HEK293T (cell line): Measurements from ENCODE around the gene GORASP1.

Experiments used
- CTCF ChIA-PET: fragments of 350-600 bp; formaldehyde crosslinking; extraction: SDS; loops from one replicate; lab custom pipeline; 2021; ENCODE audit warnings: antibody characterized with exemption, inconsistent platforms; lab: Yijun Ruan, JAX
- POLR2A ChIA-PET: fragments of 350-600 bp; formaldehyde crosslinking; extraction: SDS; loops from one replicate; lab custom pipeline; 2020; ENCODE audit warnings: antibody characterized with exemption, inconsistent platforms; lab: Yijun Ruan, JAX
- DNase-seq: peaks from one replicate; pipeline ENCODE4 v3.0.0; 2012; ENCODE audit warnings: mixed read lengths; ENCODE audit errors: extremely low spot score
- ARNT ChIP-seq: fragments of 450-650 bp; IDR thresholded peaks from 2 replicates; pipeline ENCODE4 v1.6.1; 2017; ENCODE audit warnings: mild to moderate bottlenecking
- BHLHE40 ChIP-seq: fragments of 450-650 bp; IDR thresholded peaks from 2 replicates; pipeline ENCODE4 v1.6.1; 2016; ENCODE audit warnings: mild to moderate bottlenecking, moderate library complexity, borderline replicate concordance
- CTBP1 ChIP-seq: fragments of 450-650 bp; IDR thresholded peaks from 2 replicates; pipeline ENCODE4 v1.6.1; 2016; ENCODE audit warnings: borderline replicate concordance
- ELF4 ChIP-seq: fragments of 450-650 bp; IDR thresholded peaks from 2 replicates; pipeline ENCODE4 v1.6.1; 2017; ENCODE audit warnings: antibody characterized with exemption
- FOXA1 ChIP-seq: fragments of 450-650 bp; IDR thresholded peaks from 2 replicates; pipeline ENCODE4 v1.6.1; 2016; ENCODE audit warnings: mild to moderate bottlenecking
- FOXK2 ChIP-seq: fragments of 450-650 bp; IDR thresholded peaks from 2 replicates; pipeline ENCODE4 v1.6.1; 2016; ENCODE audit warnings: mild to moderate bottlenecking
- FOXM1 ChIP-seq: fragments of 450-650 bp; IDR thresholded peaks from 2 replicates; pipeline ENCODE4 v1.6.1; 2017; ENCODE audit warnings: mild to moderate bottlenecking, borderline replicate concordance
- HDGF ChIP-seq: fragments of 450-650 bp; IDR thresholded peaks from 2 replicates; pipeline ENCODE4 v1.6.1; 2017; ENCODE audit warnings: antibody characterized with exemption, borderline replicate concordance
- L3MBTL2 ChIP-seq: fragments of 450-650 bp; conservative IDR thresholded peaks from 2 replicates; pipeline ENCODE4 v1.6.1; 2016; ENCODE audit warnings: mild to moderate bottlenecking
- LEF1 ChIP-seq: fragments of 450-650 bp; IDR thresholded peaks from 2 replicates; pipeline ENCODE4 v1.6.1; 2017; ENCODE audit warnings: mild to moderate bottlenecking, borderline replicate concordance
- NFRKB ChIP-seq: fragments of 450-650 bp; IDR thresholded peaks from 2 replicates; pipeline ENCODE4 v1.6.1; 2016; ENCODE audit warnings: mild to moderate bottlenecking, moderate library complexity
- PKNOX1 ChIP-seq: fragments of 450-650 bp; IDR thresholded peaks from 2 replicates; pipeline ENCODE4 v1.6.1; 2016
- SP1 ChIP-seq: fragments of 450-650 bp; IDR thresholded peaks from 2 replicates; pipeline ENCODE4 v1.6.1; 2017
- SUZ12 ChIP-seq: fragments of 450-650 bp; IDR thresholded peaks from 2 replicates; pipeline ENCODE4 v1.6.1; 2016; ENCODE audit warnings: mild to moderate bottlenecking
- TARDBP ChIP-seq: fragments of 450-650 bp; IDR thresholded peaks from 2 replicates; pipeline ENCODE4 v1.6.1; 2016
- ZNF384 ChIP-seq: fragments of 450-650 bp; IDR thresholded peaks from 2 replicates; pipeline ENCODE4 v1.6.1; 2016

The GORASP1 gene

GRCh38 chr3:39096775-39097174, 10.7 kb downstream of the GORASP1 start:
- CTCF ChIA-PET: interaction anchor here (0.5 to 0.8 kb wide), 3 partner anchors 69 to 195 kb away, joined by 3 to 5 read pairs (median 3); no protein-coding TSS in a partner anchor
- TF ChIP-seq FOXK2: no peak
- no peak for TF ChIP-seq SUZ12
- no peak for TF ChIP-seq LEF1
- no peak for TF ChIP-seq HDGF
- TF ChIP-seq PKNOX1: no peak
- TF ChIP-seq FOXM1: no peak
- TF ChIP-seq L3MBTL2: no peak
- TF ChIP-seq ARNT: no peak
- TF ChIP-seq ELF4: no peak
- TF ChIP-seq TARDBP: no peak
- no peak for TF ChIP-seq CTBP1
- no peak for TF ChIP-seq SP1
- TF ChIP-seq BHLHE40: no peak
- POLR2A ChIA-PET: no interaction called here
- DNase-seq: no peak

- ChIA-PET POLR2A (no interaction called here), CTCF (interaction anchor here (0.6 kb wide), 1 partner anchor 757 kb away, joined by 3 read pairs; no protein-coding TSS in a partner anchor)
- no peak for DNase-seq
- TF ChIP-seq BHLHE40 (no peak), FOXM1 (no peak), FOXK2 (no peak), LEF1 (no peak), L3MBTL2 (no peak), SUZ12 (no peak), ELF4 (no peak), CTBP1 (no peak)
Observed at GRCh38 chr3:39095778-39096177, 11.6 kb downstream of the GORASP1 start.

GRCh38 chr3:39094851-39095677, 12.4 kb downstream of the GORASP1 start:
- CTCF ChIA-PET: no interaction called here
- POLR2A ChIA-PET: no interaction called here
- DNase-seq: no peak
- TF ChIP-seq CTBP1: no peak
- TF ChIP-seq LEF1: no peak
- TF ChIP-seq SP1: no peak
- no peak for TF ChIP-seq SUZ12
- no peak for TF ChIP-seq FOXK2
- TF ChIP-seq NFRKB: no peak
- TF ChIP-seq FOXA1: no peak
- no peak for TF ChIP-seq PKNOX1
- TF ChIP-seq ELF4: no peak
- no peak for TF ChIP-seq ZNF384
- no peak for TF ChIP-seq BHLHE40
- no peak for TF ChIP-seq L3MBTL2
- TF ChIP-seq HDGF: no peak
- no peak for TF ChIP-seq ARNT
- TF ChIP-seq FOXM1: no peak
- no peak for TF ChIP-seq TARDBP

- DNase-seq: no peak
- TF ChIP-seq TARDBP (no peak), HDGF (no peak), CTBP1 (no peak), SP1 (no peak), L3MBTL2 (no peak), BHLHE40 (no peak), ARNT (no peak), ELF4 (no peak), PKNOX1 (no peak), ZNF384 (no peak)
- POLR2A ChIA-PET: no interaction called here
- CTCF ChIA-PET: no interaction called here
Observed at GRCh38 chr3:39090922-39091321, 16.5 kb downstream of the GORASP1 start.

- no peak for DNase-seq
- ChIA-PET CTCF (no interaction called here), POLR2A (no interaction called here)
- no peak for TF ChIP-seq FOXM1
Observed at GRCh38 chr3:39088889-39089288, 18.5 kb downstream of the GORASP1 start.

GRCh38 chr3:39088456-39088855, 19.0 kb downstream of the GORASP1 start:
- DNase-seq: no peak
- CTCF ChIA-PET: no interaction called here
- TF ChIP-seq CTBP1: no peak
- POLR2A ChIA-PET: no interaction called here

GRCh38 chr3:39086144-39086543, 21.3 kb downstream of the GORASP1 start:
- POLR2A ChIA-PET: no interaction called here

More at GRCh38 chr3:39086144-39086543, 21.3 kb downstream of the GORASP1 start:
- TF ChIP-seq FOXM1 (no peak), SUZ12 (no peak), TARDBP (no peak), LEF1 (no peak), ARNT (no peak), ELF4 (no peak), CTBP1 (no peak), FOXK2 (no peak), HDGF (no peak), ZNF384 (no peak), BHLHE40 (no peak), SP1 (no peak), FOXA1 (no peak), L3MBTL2 (no peak), PKNOX1 (no peak), NFRKB (no peak)
- no peak for DNase-seq
- CTCF ChIA-PET: interaction anchor here (0.8 kb wide), 1 partner anchor 600 kb away, joined by 3 read pairs; no protein-coding TSS in a partner anchor
